Upper lobe of left lung (tissue), 6 donors: ENCODE measurements around the gene PPP1R13B. TPM values are rescaled to one million over a fixed set of nuclear protein-coding genes. Genes with fewer than 3 reads are reported as not detected.

ENCODE experiments used
- ATAC-seq, 2 donors: fragments of 200-7000 bp; cut with Tn5 transposase; one replicate each; pipeline ENCODE4 v1.9.1; 2022; ENCODE audit warnings: mild to moderate bottlenecking in 2 of 2, moderate library complexity in 2 of 2; ENCODE audit not compliant: low FRiP score in 2 of 2
- DNase-seq, 2 donors: peaks; one replicate each; pipeline ENCODE4 v3.0.0-alpha.2; 2019 to 2020
- H3K27ac ChIP-seq, 4 donors: fragments of 200-600 bp; sonication (generic); one replicate each; pipeline ENCODE4 v1.5.1; 2016 to 2019
- H3K27me3 ChIP-seq, 4 donors: fragments of 200-600 bp; sonication (generic); one replicate each; pipeline ENCODE4 v1.5.1; 2017 to 2019
- H3K36me3 ChIP-seq, 4 donors: fragments of 200-600 bp; sonication (generic); one replicate each; pipeline ENCODE4 v1.5.1; 2016 to 2019
- H3K4me1 ChIP-seq, 4 donors: fragments of 200-600 bp; sonication (generic); one replicate each; pipeline ENCODE4 v1.5.1; 2018 to 2019
- H3K4me3 ChIP-seq, 4 donors: fragments of 200-600 bp; sonication (generic); one replicate each; pipeline ENCODE4 v1.5.1; 2017 to 2019; ENCODE audit warnings: mild to moderate bottlenecking in 2 of 4, moderate library complexity in 1 of 4
- H3K9me3 ChIP-seq, 4 donors: fragments of 200-600 bp; sonication (generic); one replicate each; pipeline ENCODE4 v1.5.1; 2018 to 2019
- CTCF ChIP-seq, 6 experiments: fragments of 450-650 bp in 4 of 6; fragments of 200-600 bp in 2 of 6; sonication (generic) in 2 of 6; IDR thresholded peaks; one replicate each; pipeline ENCODE4 v1.5.1; 2016 to 2019; ENCODE audit warnings: antibody characterized with exemption in 6 of 6
- EP300 ChIP-seq, 4 donors: sonication (generic); formaldehyde crosslinking; IDR thresholded peaks; one replicate each; pipeline ENCODE4 v1.5.1; 2017; ENCODE audit warnings: antibody characterized with exemption in 4 of 4, control low read depth in 2 of 4
- POLR2A ChIP-seq, 4 donors: fragments of 450-650 bp; IDR thresholded peaks; one replicate each; pipeline ENCODE4 v1.5.1; 2016 to 2017; ENCODE audit warnings: antibody characterized with exemption in 4 of 4, mild to moderate bottlenecking in 2 of 4
- POLR2AphosphoS5 ChIP-seq, 2 donors: sonication (generic); formaldehyde crosslinking; IDR thresholded peaks; one replicate each; pipeline ENCODE4 v1.5.1; 2017; ENCODE audit warnings: antibody characterized with exemption in 2 of 2
- WGBS, 2 donors: methylation state at CpG; one replicate each; pipeline ENCODE4 v1.1.5; 2017 to 2018; 5-methylcytosine and 5-hydroxymethylcytosine counted together
- total RNA-seq, 6 donors: library from RNA; depleted of rRNA in 4 of 6; stranded (reverse); fragments of >200 nt in 4 of 6; gene quantifications; one replicate each; pipeline versions ENCODE4 v1.1.0 to v1.2.1, GENCODE V29; 2016 to 2021
- donor health status: DM: no; HTN: no; CAD: no; lungs with moderate emphysema.
- donor health status: DM: no; HTN: yes; CAD: no; lungs with severe emphysema.

PPP1R13B gene
- total RNA-seq, 6 donors from 2014 or later = 37.0 to 117 (median 71.1) TPM

- H3K36me3 ChIP-seq = no peaks in the 10 kb centered on the region
- no peak overlapping the region for H3K4me3 ChIP-seq
- no peaks in the 10 kb centered on the region for H3K9me3 ChIP-seq
- peak overlapping the region in 1 of 4 donors; percentile 27 for H3K27ac ChIP-seq
- H3K27me3 ChIP-seq = no peaks in the 10 kb centered on the region
- 79 to 83% methylated on average over 11 of the region's 11 CpGs for WGBS, 2 donors
- ATAC-seq (no peak), DNase-seq (no peak)
- TF ChIP-seq EP300 (IDR thresholded peaks at IDR 0.05) = no peak
- no peak for TF ChIP-seq POLR2AphosphoS5 (IDR thresholded peaks at IDR 0.05)
- TF ChIP-seq POLR2A (IDR thresholded peaks at IDR 0.05) = no peak
- TF ChIP-seq CTCF (IDR thresholded peaks at IDR 0.05) = no peak
- H3K4me1 ChIP-seq = peaks cover 43 to 51% (median 44%) of the 10 kb centered on the region in 4 donors
Observed at GRCh38 chr14:103878180-103878579, 30.8 kb upstream of the PPP1R13B start.

- peaks cover 21 to 51% (median 32%) of the 10 kb centered on the region in 4 donors for H3K4me1 ChIP-seq
- H3K36me3 ChIP-seq = no peaks in the 10 kb centered on the region
- DNase-seq (no peak), ATAC-seq (no peak)
- no peak overlapping the region for H3K4me3 ChIP-seq
- no peaks in the 10 kb centered on the region for H3K9me3 ChIP-seq
- no peak overlapping the region for H3K27ac ChIP-seq
- no peak for TF ChIP-seq POLR2A (IDR thresholded peaks at IDR 0.05)
- no peak for TF ChIP-seq POLR2AphosphoS5 (IDR thresholded peaks at IDR 0.05)
- no peak for TF ChIP-seq EP300 (IDR thresholded peaks at IDR 0.05)
- no peak for TF ChIP-seq CTCF (IDR thresholded peaks at IDR 0.05)
- WGBS, 2 donors = 93% methylated on average over 5 of the region's 5 CpGs
- H3K27me3 ChIP-seq = no peaks in the 10 kb centered on the region
Observed at GRCh38 chr14:103875010-103875409, 27.6 kb upstream of the PPP1R13B start.

- H3K36me3 ChIP-seq = no peaks in the 10 kb centered on the region
- TF ChIP-seq EP300 (IDR thresholded peaks at IDR 0.05) (no peak), POLR2A (IDR thresholded peaks at IDR 0.05) (no peak), POLR2AphosphoS5 (IDR thresholded peaks at IDR 0.05) (no peak), CTCF (IDR thresholded peaks at IDR 0.05) (no peak)
- peak overlapping the region; percentile 69 to 84 (median 79) for H3K27ac ChIP-seq
- ATAC-seq (no peak), DNase-seq (no peak)
- H3K4me1 ChIP-seq = peaks cover 18 to 49% (median 27%) of the 10 kb centered on the region in 4 donors
- no peaks in the 10 kb centered on the region for H3K27me3 ChIP-seq
- WGBS, 2 donors = 65 to 74% methylated on average over 8 to 12 of the region's 12 CpGs
- H3K4me3 ChIP-seq = peak overlapping the region in 3 of 4 donors; percentile 43 to 49 (median 44)
- no peaks in the 10 kb centered on the region for H3K9me3 ChIP-seq
Observed at GRCh38 chr14:103872481-103873113, 25.2 kb upstream of the PPP1R13B start.

GRCh38 chr14:103871596-103872480 is 24.5 kb upstream of the PPP1R13B start:
- Histone ChIP-seq H3K4me3 (peak overlapping the region in 3 of 4 donors; percentile 43 to 49 (median 44)), H3K36me3 (no peaks in the 10 kb centered on the region), H3K27me3 (no peaks in the 10 kb centered on the region), H3K4me1 (peaks cover 23 to 56% (median 33%) of the 10 kb centered on the region in 4 donors), H3K27ac (peak overlapping the region; percentile 69 to 84 (median 79)), H3K9me3 (no peaks in the 10 kb centered on the region)
- DNase-seq = peak; percentile 90 to 97
- 0 to 13% methylated on average over 3 to 37 of the region's 53 CpGs for WGBS, 2 donors
- TF ChIP-seq POLR2AphosphoS5 (IDR thresholded peaks at IDR 0.05) = peak in 1 of 2 donors; percentile 49
- TF ChIP-seq CTCF (IDR thresholded peaks at IDR 0.05) = no peak
- no peak for TF ChIP-seq EP300 (IDR thresholded peaks at IDR 0.05)
- peak in 2 of 4 donors; percentile 39 to 72 for TF ChIP-seq POLR2A (IDR thresholded peaks at IDR 0.05)
- ATAC-seq = peak; percentile 75 to 91
